Fibroblast of lung (primary cell): ENCODE data around the gene EFCAB7. TPM values are rescaled to one million over a fixed set of nuclear protein-coding genes. Genes with fewer than 3 reads are reported as not detected.

Experiments used
- DNase-seq, 2 donors: peaks; one replicate each; pipeline versions ENCODE4 v3.0.0 to v3.0.0-alpha.2; 2010; ENCODE audit warnings: low read depth in 2 of 2
- H2AFZ ChIP-seq: 2 replicates; pipeline ENCODE4 v1.5.1; 2012; ENCODE audit warnings: low read length, control low read depth, inconsistent platforms
- H3K27ac ChIP-seq: 2 replicates; pipeline ENCODE4 v1.5.1; 2011; ENCODE audit warnings: low read length, control low read depth; ENCODE audit not compliant: insufficient read depth
- H3K27me3 ChIP-seq: 2 replicates; pipeline ENCODE4 v1.5.1; 2011; ENCODE audit warnings: mild to moderate bottlenecking, low read length; ENCODE audit not compliant: control insufficient read depth, insufficient read depth
- H3K36me3 ChIP-seq: 2 replicates; pipeline ENCODE4 v1.5.1; 2011; ENCODE audit warnings: low read length; ENCODE audit not compliant: control insufficient read depth, insufficient read depth
- H3K4me1 ChIP-seq: 2 replicates; pipeline ENCODE4 v1.5.1; 2011; ENCODE audit warnings: low read length; ENCODE audit not compliant: control insufficient read depth, insufficient read depth; ENCODE audit errors: extremely low read depth
- H3K4me2 ChIP-seq: 2 replicates; pipeline ENCODE4 v1.5.1; 2011; ENCODE audit warnings: low read length, control low read depth; ENCODE audit not compliant: insufficient read depth; ENCODE audit errors: extremely low read depth
- H3K4me3 ChIP-seq, 4 experiments: fragments of 200-600 bp in 1 of 4; sonication (generic) in 1 of 4; replicated peaks in 1 of 4; 2 replicates each; pipeline ENCODE4 v1.5.1; 2011 to 2016; ENCODE audit warnings: low read length in 4 of 4, low read depth in 3 of 4, mild to moderate bottlenecking in 3 of 4, control low read depth in 2 of 4, inconsistent platforms in 1 of 4, mixed read lengths in 1 of 4; ENCODE audit not compliant: insufficient read depth in 1 of 4; ENCODE audit errors: control extremely low read depth in 1 of 4
- H3K79me2 ChIP-seq: 2 replicates; pipeline ENCODE4 v1.5.1; 2012; ENCODE audit warnings: mild to moderate bottlenecking, low read length, inconsistent platforms; ENCODE audit not compliant: control insufficient read depth, insufficient read depth
- H3K9ac ChIP-seq: 2 replicates; pipeline ENCODE4 v1.5.1; 2011; ENCODE audit warnings: mild to moderate bottlenecking, low read length, control low read depth; ENCODE audit not compliant: insufficient read depth
- H3K9me3 ChIP-seq: 2 replicates; pipeline ENCODE4 v1.5.1; 2012; ENCODE audit warnings: low read depth, low read length; ENCODE audit not compliant: control insufficient read depth, insufficient read depth
- H4K20me1 ChIP-seq: 2 replicates; pipeline ENCODE4 v1.5.1; 2011; ENCODE audit warnings: low read length; ENCODE audit not compliant: control insufficient read depth, insufficient read depth; ENCODE audit errors: extremely low read depth
- CTCF ChIP-seq, 2 donors: IDR thresholded peaks in 1 of 2; conservative IDR thresholded peaks in 1 of 2; 1 replicate in 1 of 2; 2 replicates in 1 of 2; pipeline ENCODE4 v1.5.1; 2011 to 2012; ENCODE audit warnings: low read length in 2 of 2, control low read depth in 1 of 2, inconsistent platforms in 1 of 2, low read depth in 1 of 2, mild to moderate bottlenecking in 1 of 2
- EZH2 ChIP-seq: IDR thresholded peaks from 2 replicates; pipeline ENCODE4 v1.5.1; 2012; ENCODE audit warnings: low read length, control low read depth, mild to moderate bottlenecking; ENCODE audit errors: missing control alignments
- polyA plus RNA-seq, 2 donors: library from polyadenylated mRNA; depleted of rRNA in 1 of 2; stranded (reverse) in 1 of 2; unstranded in 1 of 2; fragments of >200 nt; gene quantifications; 2 replicates each; pipeline ENCODE4 v1.2.1, GENCODE V29; 2011 to 2012; ENCODE audit warnings: missing spikeins in 1 of 2
- total RNA-seq: library from RNA; depleted of rRNA; stranded (reverse); fragments of >200 nt; gene quantifications from 2 replicates; pipeline ENCODE4 v1.2.1, GENCODE V29; 2014

Gene EFCAB7
- total and polyA plus RNA-seq, 2 donors (not counting 1 experiment from before 2014, with no cell fraction given), result 4.3 to 9.1 TPM

- TF ChIP-seq CTCF (conservative IDR thresholded peaks at IDR 0.05 in 1 of 2, IDR thresholded peaks at IDR 0.05 in 1 of 2; ENCODE audit: low read depth in 1 of 2, low read length in 2 of 2) (no peak), EZH2 (no peak)
Observed at GRCh38 chr1:63533931-63534330, 10.6 kb downstream of the EFCAB7 start.

GRCh38 chr1:63534406-63534805, 11.1 kb downstream of the EFCAB7 start:
- H3K9ac ChIP-seq, result no peak overlapping the region

More at GRCh38 chr1:63533931-63534330, 10.6 kb downstream of the EFCAB7 start:
- Histone ChIP-seq H3K4me3 (no peak overlapping the region), H3K27me3 (no peaks in the 10 kb centered on the region), H3K4me1 (no peaks in the 10 kb centered on the region), H3K4me2 (no peak overlapping the region), H4K20me1 (no peaks in the 10 kb centered on the region), H3K36me3 (no peaks in the 10 kb centered on the region), H3K79me2 (no peaks in the 10 kb centered on the region), H3K9me3 (no peaks in the 10 kb centered on the region), H2AFZ (no peak overlapping the region), H3K9ac (no peak overlapping the region), H3K27ac (no peak overlapping the region)
- no peak for DNase-seq

GRCh38 chr1:63537006-63537405, 13.7 kb downstream of the EFCAB7 start:
- no peaks in the 10 kb centered on the region for H3K9me3 ChIP-seq
- no peak for TF ChIP-seq CTCF (conservative IDR thresholded peaks at IDR 0.05 in 1 of 2, IDR thresholded peaks at IDR 0.05 in 1 of 2; ENCODE audit: low read depth in 1 of 2, low read length in 2 of 2)
- TF ChIP-seq EZH2, result no peak

More at GRCh38 chr1:63534406-63534805, 11.1 kb downstream of the EFCAB7 start:
- Histone ChIP-seq H3K9me3 (no peaks in the 10 kb centered on the region), H3K4me3 (no peak overlapping the region), H2AFZ (no peak overlapping the region), H3K36me3 (no peaks in the 10 kb centered on the region), H3K27me3 (no peaks in the 10 kb centered on the region), H3K4me1 (no peaks in the 10 kb centered on the region), H3K27ac (no peak overlapping the region), H4K20me1 (no peaks in the 10 kb centered on the region), H3K4me2 (no peak overlapping the region), H3K79me2 (no peaks in the 10 kb centered on the region)
- TF ChIP-seq EZH2 (no peak), CTCF (conservative IDR thresholded peaks at IDR 0.05 in 1 of 2, IDR thresholded peaks at IDR 0.05 in 1 of 2; ENCODE audit: low read depth in 1 of 2, low read length in 2 of 2) (no peak)
- no peak for DNase-seq

More at GRCh38 chr1:63537006-63537405, 13.7 kb downstream of the EFCAB7 start:
- Histone ChIP-seq H3K4me3 (no peak overlapping the region), H3K9ac (no peak overlapping the region), H3K27ac (no peak overlapping the region), H3K27me3 (no peaks in the 10 kb centered on the region), H3K36me3 (no peaks in the 10 kb centered on the region), H3K4me1 (no peaks in the 10 kb centered on the region), H3K4me2 (no peak overlapping the region), H4K20me1 (no peaks in the 10 kb centered on the region), H3K79me2 (no peaks in the 10 kb centered on the region), H2AFZ (no peak overlapping the region)
- no peak for DNase-seq
